Endothelial cell of umbilical vein (primary cell): ENCODE data around the gene PSMA7. TPM values are rescaled to one million over a fixed set of nuclear protein-coding genes. Genes with fewer than 3 reads are reported as not detected.

ENCODE experiments used
- BruUV-seq: library from RNA; stranded (reverse); fragments of 400-500 nt; replicated peaks from 2 replicates; lab custom pipeline; 2021; lab: Mats Ljungman, UMichigan
- CTCF ChIA-PET: fragments of 300-600, 350-600 bp; sonication (Branson Sonifier 250); formaldehyde crosslinking; loops from one replicate; lab custom pipeline; 2021; ENCODE audit warnings: antibody characterized with exemption, inconsistent platforms; lab: Charles Lee
- POLR2A ChIA-PET: fragments of 300-600, 350-600 bp; sonication (Branson Sonifier 250); formaldehyde crosslinking; loops from one replicate; lab custom pipeline; 2021; ENCODE audit warnings: antibody characterized with exemption, inconsistent platforms; lab: Charles Lee
- DNase-seq: peaks from one replicate; pipeline ENCODE4 v3.0.0-alpha.2; 2011; ENCODE audit warnings: low read depth, low spot score
- FAIRE-seq: peaks from 2 replicates; lab custom pipeline; 2011; peaks lifted over from hg19 to GRCh38; lab: Jason Lieb, UNC
- H2AFZ ChIP-seq: 2 replicates; pipeline ENCODE4 v1.6.0; 2012; ENCODE audit warnings: low read depth, low read length, control low read depth, inconsistent platforms
- H3K27ac ChIP-seq: 2 replicates; pipeline ENCODE4 v1.5.1; 2011; ENCODE audit warnings: low read depth, mild to moderate bottlenecking, control low read depth, low read length, moderate library complexity; ENCODE audit not compliant: insufficient read depth
- H3K27me3 ChIP-seq, 2 experiments: 2 replicates each; pipeline versions ENCODE4 v1.6.0 to v1.6.1; 2011; ENCODE audit warnings: low read length in 2 of 2, mixed read lengths in 1 of 2; ENCODE audit not compliant: control insufficient read depth in 2 of 2, insufficient read depth in 2 of 2
- H3K36me3 ChIP-seq, 2 experiments: 2 replicates in 1 of 2; 3 replicates in 1 of 2; pipeline ENCODE4 v1.5.1; 2011; ENCODE audit warnings: low read length in 2 of 2, mild to moderate bottlenecking in 1 of 2, moderate library complexity in 1 of 2; ENCODE audit not compliant: control insufficient read depth in 2 of 2, insufficient read depth in 2 of 2; ENCODE audit errors: extremely low read depth in 1 of 2
- H3K4me1 ChIP-seq: 3 replicates; pipeline ENCODE4 v1.5.1; 2011; ENCODE audit warnings: mild to moderate bottlenecking, low read length; ENCODE audit not compliant: control insufficient read depth, insufficient read depth; ENCODE audit errors: extremely low read depth
- H3K4me2 ChIP-seq: 2 replicates; pipeline ENCODE4 v1.6.1; 2011; ENCODE audit warnings: low read length, control low read depth, mixed read lengths; ENCODE audit not compliant: insufficient read depth
- H3K4me3 ChIP-seq, 3 experiments: fragments of 200-600 bp in 1 of 3; sonication (generic), shearing (Covaris generic) in 1 of 3; replicated peaks in 1 of 3; 2 replicates each; pipeline ENCODE4 v1.5.1; 2011 to 2016; ENCODE audit warnings: control low read depth in 3 of 3, low read length in 3 of 3, mild to moderate bottlenecking in 2 of 3, inconsistent platforms in 1 of 3, low read depth in 1 of 3, moderate library complexity in 1 of 3; ENCODE audit not compliant: insufficient read depth in 1 of 3
- H3K79me2 ChIP-seq: 2 replicates; pipeline ENCODE4 v1.6.0; 2012; ENCODE audit warnings: low read length, inconsistent platforms; ENCODE audit not compliant: control insufficient read depth, insufficient read depth
- H3K9ac ChIP-seq: replicated peaks from 2 replicates; pipeline ENCODE3; 2011; ENCODE audit warnings: low read length, control low read depth; ENCODE audit not compliant: insufficient read depth; ENCODE audit errors: extremely low read depth
- H3K9me1 ChIP-seq: replicated peaks from 3 replicates; pipeline ENCODE4 v1.6.0; 2011; ENCODE audit warnings: mild to moderate bottlenecking, low read length; ENCODE audit not compliant: control insufficient read depth, insufficient read depth; ENCODE audit errors: extremely low read depth
- H3K9me3 ChIP-seq: replicated peaks from 2 replicates; pipeline ENCODE4 v1.5.1; 2012; ENCODE audit warnings: low read length, inconsistent platforms; ENCODE audit not compliant: control insufficient read depth, insufficient read depth
- H4K20me1 ChIP-seq: replicated peaks from 2 replicates; pipeline ENCODE3; 2011; ENCODE audit warnings: mild to moderate bottlenecking, low read length; ENCODE audit not compliant: control insufficient read depth, insufficient read depth; ENCODE audit errors: extremely low read depth
- CTCF ChIP-seq, 2 donors: IDR thresholded peaks; 1 replicate in 1 of 2; 2 replicates in 1 of 2; pipeline ENCODE4 v1.5.1; 2011; ENCODE audit warnings: low read length in 2 of 2, mild to moderate bottlenecking in 2 of 2, moderate library complexity in 2 of 2, control low read depth in 1 of 2, inconsistent platforms in 1 of 2, low read depth in 1 of 2; ENCODE audit not compliant: insufficient read depth in 1 of 2; ENCODE audit errors: extremely low read depth in 1 of 2
- EZH2 ChIP-seq: IDR thresholded peaks from 2 replicates; pipeline ENCODE4 v1.6.1; 2012; ENCODE audit warnings: borderline replicate concordance, low read depth, mild to moderate bottlenecking, moderate library complexity, low read length, inconsistent platforms; ENCODE audit not compliant: severe bottlenecking
- FOS ChIP-seq: IDR thresholded peaks from 2 replicates; pipeline ENCODE4 v1.6.1; 2011; ENCODE audit warnings: mild to moderate bottlenecking, low read length, moderate library complexity, borderline replicate concordance; ENCODE audit not compliant: insufficient read depth
- GATA2 ChIP-seq: IDR thresholded peaks from 2 replicates; pipeline ENCODE4 v1.7.0; 2011; ENCODE audit warnings: low read depth, mild to moderate bottlenecking, moderate library complexity, mixed read lengths, low read length; ENCODE audit not compliant: insufficient read length, insufficient read depth
- JUN ChIP-seq: IDR thresholded peaks from 2 replicates; pipeline ENCODE4 v1.6.1; 2011; ENCODE audit warnings: borderline replicate concordance, low read depth; ENCODE audit not compliant: insufficient read length, insufficient read depth
- MYC ChIP-seq: IDR thresholded peaks from one replicate; pipeline ENCODE4 v1.6.1; 2011; ENCODE audit warnings: mild to moderate bottlenecking, low read depth, low read length
- POLR2A ChIP-seq: IDR thresholded peaks from 2 replicates; pipeline ENCODE4 v1.6.1; 2012; ENCODE audit warnings: low read depth, mild to moderate bottlenecking, control low read depth, low read length
- POLR2AphosphoS5 ChIP-seq: IDR thresholded peaks from 2 replicates; pipeline ENCODE4 v1.6.1; 2012; ENCODE audit warnings: low read depth, mild to moderate bottlenecking, control low read depth, low read length, moderate library complexity; ENCODE audit not compliant: insufficient read depth
- dilution Hi-C: fragments of 300-500 bp; cut with MboI; formaldehyde crosslinking; loops from one replicate; pipeline ENCODE4 v1.15.0; 2019; ENCODE audit warnings: low sequenced_read_pairs; ENCODE audit not compliant: extremely low pct_ligation_motif_present
- intact Hi-C: fragments of 100-400 bp; cut with micrococcal nuclease; formaldehyde crosslinking; loops from one replicate; pipeline ENCODE4 v1.10.0; 2022
- polyA plus RNA-seq, 4 experiments: library from polyadenylated mRNA; depleted of rRNA in 3 of 4; stranded (reverse) in 3 of 4; unstranded in 1 of 4; fragments of >200 nt; gene quantifications; 2 replicates each; pipeline versions ENCODE4 v1.2.1 to v1.2.3, GENCODE V29; 2011 to 2012; ENCODE audit warnings: missing spikeins in 1 of 4
- total RNA-seq: library from RNA; stranded (reverse); gene quantifications from 2 replicates; pipeline ENCODE4 v1.2.3, GENCODE V29; 2021
- TF ChIP-seq, protein P1 (sequence below): IDR thresholded peaks from 2 replicates; pipeline ENCODE4 v1.6.1; 2011; ENCODE audit not compliant: insufficient read depth, insufficient read length

Gene PSMA7
- total and polyA plus RNA-seq, 2 donors (not counting 3 experiments of a cell fraction or from before 2014, with no cell fraction given): 393 to 826 TPM

DNA sequence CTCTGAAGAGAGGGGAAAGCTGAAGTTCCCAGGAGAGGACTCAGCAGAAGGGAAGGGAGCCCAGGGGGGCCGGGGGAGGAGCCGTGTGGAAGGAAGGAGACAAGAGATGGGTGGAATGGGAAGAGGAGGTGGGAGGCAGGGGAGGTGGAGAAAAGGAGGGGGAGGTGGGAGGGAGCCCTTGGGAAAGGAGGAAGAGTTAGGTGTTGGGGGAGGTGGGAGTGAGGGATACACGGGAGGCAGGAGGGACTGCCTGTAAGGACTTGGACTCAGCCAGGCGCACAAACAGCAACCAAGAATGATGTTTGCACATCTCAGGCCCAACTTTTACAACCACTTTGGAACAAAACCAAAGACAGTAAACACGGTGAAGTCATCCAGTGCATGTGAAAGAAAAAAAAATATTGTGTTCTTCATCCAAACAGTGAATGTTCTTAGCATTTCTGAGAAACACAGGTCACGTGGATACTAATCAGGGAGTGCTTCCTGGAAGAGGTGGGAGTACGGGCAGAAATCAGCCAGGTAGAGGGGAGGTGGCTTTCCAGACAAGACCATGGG, 38.3 kb downstream of the PSMA7 start:
- no peak for TF ChIP-seq FOS
- no peak for TF ChIP-seq EZH2
- TF ChIP-seq POLR2A: no peak
- no peak for TF ChIP-seq GATA2
- no peak for TF ChIP-seq CTCF (IDR thresholded peaks at IDR 0.05; ENCODE audit: extremely low read depth in 1 of 2, insufficient read depth in 1 of 2, low read depth in 1 of 2, low read length in 2 of 2)
- no peak for TF ChIP-seq POLR2AphosphoS5
- TF ChIP-seq JUN: no peak
- no peak for TF ChIP-seq MYC
- TF ChIP-seq, protein P1, sequence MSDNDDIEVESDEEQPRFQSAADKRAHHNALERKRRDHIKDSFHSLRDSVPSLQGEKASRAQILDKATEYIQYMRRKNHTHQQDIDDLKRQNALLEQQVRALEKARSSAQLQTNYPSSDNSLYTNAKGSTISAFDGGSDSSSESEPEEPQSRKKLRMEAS: no peak
- H4K20me1 ChIP-seq: no peaks in the 10 kb centered on the region
- H3K36me3 ChIP-seq: no peaks in the 10 kb centered on the region
- dilution Hi-C loops: no loop called here
- H3K9ac ChIP-seq: no peak overlapping the region
- H3K79me2 ChIP-seq: no peaks in the 10 kb centered on the region
- no peak overlapping the region for H3K4me2 ChIP-seq
- no peaks in the 10 kb centered on the region for H3K9me1 ChIP-seq
- DNase-seq (no peak), FAIRE-seq (no peak)
- BruUV-seq: no TSS peak
- intact Hi-C loops: no loop called here
- peaks cover 8% of the 10 kb centered on the region for H3K9me3 ChIP-seq
- no peak overlapping the region for H3K4me3 ChIP-seq
- H2AFZ ChIP-seq: no peak overlapping the region
- ChIA-PET POLR2A (no interaction called here), CTCF (no interaction called here)
- no peaks in the 10 kb centered on the region for H3K4me1 ChIP-seq
- H3K27me3 ChIP-seq: no peaks in the 10 kb centered on the region
- H3K27ac ChIP-seq: no peak overlapping the region
